Panc1 (cell line): Measurements from ENCODE around the gene CDK6.

ENCODE experiments used
- CTCF ChIP-seq: fragments of 450-650 bp; IDR thresholded peaks from 2 replicates; pipeline ENCODE4 v1.5.1; 2017; ENCODE audit warnings: mild to moderate bottlenecking
- POLR2AphosphoS5 ChIP-seq: IDR thresholded peaks from 2 replicates; pipeline ENCODE4 v1.6.1; 2012; ENCODE audit warnings: mild to moderate bottlenecking, low read depth, low read length, moderate library complexity

- TF ChIP-seq CTCF (no peak), POLR2AphosphoS5 (no peak)
Measured at GRCh38 chr7:92824901-92825480, 11.4 kb downstream of the CDK6 start.
